Loucy (cell line): ENCODE results near the gene OTUD5.

ENCODE experiments used
- EZH2phosphoT487 ChIP-seq: fragments of 200-600 bp; IDR thresholded peaks from 2 replicates; pipeline ENCODE4 v1.6.1; 2018; ENCODE audit warnings: antibody characterized with exemption, mild to moderate bottlenecking, moderate library complexity, borderline replicate concordance
- TF ChIP-seq, protein P1 (sequence below): fragments of 200-600 bp; sonication (generic); conservative IDR thresholded peaks from 2 replicates; pipeline ENCODE4 v1.5.1; 2014; ENCODE audit warnings: mild to moderate bottlenecking, antibody characterized with exemption, low read length

GRCh38 chrX:48992341-48992740 is 34.9 kb upstream of the OTUD5 start:
- TF ChIP-seq, protein P1, sequence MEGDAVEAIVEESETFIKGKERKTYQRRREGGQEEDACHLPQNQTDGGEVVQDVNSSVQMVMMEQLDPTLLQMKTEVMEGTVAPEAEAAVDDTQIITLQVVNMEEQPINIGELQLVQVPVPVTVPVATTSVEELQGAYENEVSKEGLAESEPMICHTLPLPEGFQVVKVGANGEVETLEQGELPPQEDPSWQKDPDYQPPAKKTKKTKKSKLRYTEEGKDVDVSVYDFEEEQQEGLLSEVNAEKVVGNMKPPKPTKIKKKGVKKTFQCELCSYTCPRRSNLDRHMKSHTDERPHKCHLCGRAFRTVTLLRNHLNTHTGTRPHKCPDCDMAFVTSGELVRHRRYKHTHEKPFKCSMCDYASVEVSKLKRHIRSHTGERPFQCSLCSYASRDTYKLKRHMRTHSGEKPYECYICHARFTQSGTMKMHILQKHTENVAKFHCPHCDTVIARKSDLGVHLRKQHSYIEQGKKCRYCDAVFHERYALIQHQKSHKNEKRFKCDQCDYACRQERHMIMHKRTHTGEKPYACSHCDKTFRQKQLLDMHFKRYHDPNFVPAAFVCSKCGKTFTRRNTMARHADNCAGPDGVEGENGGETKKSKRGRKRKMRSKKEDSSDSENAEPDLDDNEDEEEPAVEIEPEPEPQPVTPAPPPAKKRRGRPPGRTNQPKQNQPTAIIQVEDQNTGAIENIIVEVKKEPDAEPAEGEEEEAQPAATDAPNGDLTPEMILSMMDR = no peak
- TF ChIP-seq EZH2phosphoT487 = no peak
